Measurements from ENCODE around the gene ZC3H7A.

The ZC3H7A gene

GRCh38 chr16:11793840-11794239 is 3.2 kb downstream of the ZC3H7A start:
- TF ChIP-seq TAF1 (IDR thresholded peaks at IDR 0.05; ENCODE audit: low read depth), result no peak
- no peak for TF ChIP-seq TEAD4 (IDR thresholded peaks at IDR 0.05)
- no peak for TF ChIP-seq RAD21 (IDR thresholded peaks at IDR 0.05; ENCODE audit: low read depth)
- TF ChIP-seq EP300 (IDR thresholded peaks at IDR 0.05; ENCODE audit: borderline replicate concordance), result no peak
- TF ChIP-seq EGR1 (IDR thresholded peaks at IDR 0.05), result no peak
- no peak for TF ChIP-seq REST (IDR thresholded peaks at IDR 0.05; ENCODE audit: low read depth)
- TF ChIP-seq NFIC (IDR thresholded peaks at IDR 0.05), result no peak
- TF ChIP-seq, protein P1, sequence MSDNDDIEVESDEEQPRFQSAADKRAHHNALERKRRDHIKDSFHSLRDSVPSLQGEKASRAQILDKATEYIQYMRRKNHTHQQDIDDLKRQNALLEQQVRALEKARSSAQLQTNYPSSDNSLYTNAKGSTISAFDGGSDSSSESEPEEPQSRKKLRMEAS (IDR thresholded peaks at IDR 0.05), result no peak
- no peak for TF ChIP-seq CREB1 (IDR thresholded peaks at IDR 0.05; ENCODE audit: low read depth)
- TF ChIP-seq TCF12 (IDR thresholded peaks at IDR 0.05; ENCODE audit: low read depth), result no peak
- no peak for TF ChIP-seq ZBTB7A (IDR thresholded peaks at IDR 0.05; ENCODE audit: low read depth)

DNA sequence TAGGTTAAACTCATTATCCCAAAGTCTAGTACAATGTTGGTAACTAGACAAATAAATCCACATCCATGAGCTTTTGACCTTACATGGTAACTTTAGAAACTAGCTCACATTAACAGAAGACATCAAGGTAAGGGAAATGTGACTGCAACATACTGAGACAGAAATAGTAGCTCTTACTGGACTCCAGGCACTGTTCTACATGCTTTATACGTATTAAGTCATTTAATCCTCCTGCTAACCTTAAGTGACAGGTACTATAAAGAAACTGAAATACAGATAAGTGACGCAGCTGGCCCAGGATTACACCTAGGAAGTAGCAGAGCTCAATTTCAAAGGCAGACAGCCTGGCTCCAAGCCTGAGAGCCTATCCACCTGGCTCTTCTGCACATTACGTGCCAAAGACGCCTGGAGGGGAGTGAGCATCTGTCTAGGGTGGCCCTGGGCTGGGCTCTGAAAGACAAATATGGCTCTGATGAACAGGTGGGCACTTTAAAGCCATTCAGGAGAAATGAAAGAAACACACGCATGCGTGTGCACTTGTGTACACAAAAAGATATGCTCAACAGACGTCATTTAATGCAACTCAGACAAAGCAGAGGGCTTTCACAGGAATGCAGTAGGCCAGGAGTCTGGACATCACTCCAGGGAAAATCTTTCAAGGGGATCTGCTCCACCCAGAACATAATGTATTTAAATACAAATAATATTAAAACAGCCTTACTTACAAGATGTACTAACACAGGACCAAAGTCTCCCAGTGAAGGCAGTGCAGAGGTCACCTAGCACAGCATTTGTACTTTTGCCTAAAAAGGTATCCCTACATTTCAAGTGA is 4.4 kb downstream of the ZC3H7A start:
- TF ChIP-seq, protein P2, sequence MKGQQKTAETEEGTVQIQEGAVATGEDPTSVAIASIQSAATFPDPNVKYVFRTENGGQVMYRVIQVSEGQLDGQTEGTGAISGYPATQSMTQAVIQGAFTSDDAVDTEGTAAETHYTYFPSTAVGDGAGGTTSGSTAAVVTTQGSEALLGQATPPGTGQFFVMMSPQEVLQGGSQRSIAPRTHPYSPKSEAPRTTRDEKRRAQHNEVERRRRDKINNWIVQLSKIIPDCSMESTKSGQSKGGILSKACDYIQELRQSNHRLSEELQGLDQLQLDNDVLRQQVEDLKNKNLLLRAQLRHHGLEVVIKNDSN (IDR thresholded peaks at IDR 0.05), result no peak
- no peak for TF ChIP-seq EGR1 (IDR thresholded peaks at IDR 0.05)
- no peak for TF ChIP-seq TEAD4 (IDR thresholded peaks at IDR 0.05)
- TF ChIP-seq CEBPB (IDR thresholded peaks at IDR 0.05), result no peak
- no peak for TF ChIP-seq EP300 (IDR thresholded peaks at IDR 0.05; ENCODE audit: borderline replicate concordance)
- no peak for TF ChIP-seq ZBTB7A (IDR thresholded peaks at IDR 0.05; ENCODE audit: low read depth)
- TF ChIP-seq RAD21 (IDR thresholded peaks at IDR 0.05; ENCODE audit: low read depth), result no peak
- no peak for TF ChIP-seq TAF1 (IDR thresholded peaks at IDR 0.05; ENCODE audit: low read depth)
- no peak for TF ChIP-seq REST (IDR thresholded peaks at IDR 0.05; ENCODE audit: low read depth)
- no peak for TF ChIP-seq CREB1 (IDR thresholded peaks at IDR 0.05; ENCODE audit: low read depth)

DNA sequence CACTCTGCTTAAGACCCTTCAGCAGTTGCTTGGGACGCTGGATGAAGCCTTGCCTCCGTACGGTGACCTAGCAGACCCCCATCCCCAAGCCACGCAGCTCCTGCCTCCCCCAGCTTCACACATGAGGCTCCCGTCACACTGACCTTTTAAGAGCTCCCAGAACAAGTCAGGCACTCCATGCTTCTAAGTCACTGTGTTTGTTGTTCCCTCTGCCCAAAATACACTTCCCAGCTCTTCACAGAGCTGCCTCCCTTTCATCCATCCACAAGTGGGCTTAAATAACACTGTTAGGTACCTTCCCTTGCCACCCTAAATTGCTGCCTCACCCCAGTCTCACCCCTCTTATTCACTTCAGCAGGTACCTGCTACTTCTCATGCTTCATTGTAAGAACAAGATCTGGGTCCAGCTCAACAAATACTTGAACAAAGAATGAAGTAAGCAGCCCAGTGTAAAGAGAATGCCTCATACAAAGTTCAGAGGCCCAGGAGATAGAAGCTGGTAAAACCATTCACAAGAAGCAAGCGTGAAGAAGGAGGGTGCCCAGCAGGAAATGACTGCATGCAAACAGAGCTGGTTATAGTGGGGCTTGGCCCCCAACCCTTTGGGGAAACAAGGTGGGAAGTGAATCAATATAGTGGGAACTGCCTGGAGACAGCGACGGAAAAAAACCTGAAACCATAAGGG is 5.8 kb downstream of the ZC3H7A start:
- TF ChIP-seq RAD21 (IDR thresholded peaks at IDR 0.05; ENCODE audit: low read depth) (no peak), TAF1 (IDR thresholded peaks at IDR 0.05; ENCODE audit: low read depth) (no peak), TCF12 (IDR thresholded peaks at IDR 0.05; ENCODE audit: low read depth) (no peak), TEAD4 (IDR thresholded peaks at IDR 0.05) (no peak), REST (IDR thresholded peaks at IDR 0.05; ENCODE audit: low read depth) (no peak), CEBPB (IDR thresholded peaks at IDR 0.05) (no peak)
- TF ChIP-seq, protein P2 (IDR thresholded peaks at IDR 0.05), result no peak

- TF ChIP-seq EP300 (IDR thresholded peaks at IDR 0.05; ENCODE audit: borderline replicate concordance) (no peak), RAD21 (IDR thresholded peaks at IDR 0.05; ENCODE audit: low read depth) (no peak), YY1 (IDR thresholded peaks at IDR 0.05; ENCODE audit: low read depth) (no peak)
- TF ChIP-seq, protein P2 (IDR thresholded peaks at IDR 0.05), result no peak
- TF ChIP-seq, protein P1 (IDR thresholded peaks at IDR 0.05), result no peak
Observed at GRCh38 chr16:11788914-11789313, 8.1 kb downstream of the ZC3H7A start.

Measured in Ishikawa (cell line).